ENCODE measurements around the gene EPHA4. TPM values are rescaled to one million over a fixed set of nuclear protein-coding genes. Genes with fewer than 3 reads are reported as not detected.
"Not testable (repeated sequence)": the region's sequence is repeated elsewhere in the genome, so short reads cannot be mapped to it uniquely, and the experiment has no call there.

Gene EPHA4
- total and polyA plus RNA-seq, 4 experiments from 2014 or later = 20.9 to 132 (median 79.9) TPM

- no peak overlapping the region for H3K27ac ChIP-seq (ENCODE audit: low read depth, low read length)
- ChIA-PET POLR2A (ENCODE audit: partially characterized antibody) (interaction anchor here (1.6 to 8.0 kb wide), 2 partner anchors 10 to 57 kb away, joined by 4 to 160 read pairs; partner anchors contain the start of gene EPHA4), CTCF (ENCODE audit: partially characterized antibody) (interaction anchor here (1.0 to 1.6 kb wide), 2 partner anchors 11 to 59 kb away, joined by 5 to 8 read pairs; no protein-coding TSS in a partner anchor)
- no peak for DNase-seq
- H3K4me1 ChIP-seq (ENCODE audit: insufficient read depth, low read length) = peaks cover 45% of the 10 kb centered on the region
- Mint-ChIP-seq H3K9me3 (no peaks in the 10 kb centered on the region), H3K4me3 (no peak overlapping the region), H3K36me3 (peaks cover 4 to 21% of the 10 kb centered on the region in 2 donors), H3K4me1 (peaks cover 27 to 38% (median 31%) of the 10 kb centered on the region in 4 donors), H3K27me3 (no peaks in the 10 kb centered on the region), H3K27ac (peak overlapping the region in 6 of 7 donors; percentile 10 to 88 (median 74))
- no peak overlapping the region for H3K4me3 ChIP-seq (ENCODE audit: low read length in 2 of 2)
- intact Hi-C loops (cut with micrococcal nuclease) = loop anchor here (5.0 kb wide), 2 partner anchors 92 to 913 kb away; no protein-coding TSS in a partner anchor
- H3K27me3 ChIP-seq (ENCODE audit: insufficient read depth, low read length) = no peaks in the 10 kb centered on the region
- no peaks in the 10 kb centered on the region for H3K9me3 ChIP-seq (ENCODE audit: control insufficient read depth in 1 of 2, low read length in 2 of 2)
- H3K36me3 ChIP-seq (ENCODE audit: insufficient read depth, low read length) = no peaks in the 10 kb centered on the region
Observed at GRCh38 chr2:221514305-221515040, 57.6 kb downstream of the EPHA4 start.

DNA sequence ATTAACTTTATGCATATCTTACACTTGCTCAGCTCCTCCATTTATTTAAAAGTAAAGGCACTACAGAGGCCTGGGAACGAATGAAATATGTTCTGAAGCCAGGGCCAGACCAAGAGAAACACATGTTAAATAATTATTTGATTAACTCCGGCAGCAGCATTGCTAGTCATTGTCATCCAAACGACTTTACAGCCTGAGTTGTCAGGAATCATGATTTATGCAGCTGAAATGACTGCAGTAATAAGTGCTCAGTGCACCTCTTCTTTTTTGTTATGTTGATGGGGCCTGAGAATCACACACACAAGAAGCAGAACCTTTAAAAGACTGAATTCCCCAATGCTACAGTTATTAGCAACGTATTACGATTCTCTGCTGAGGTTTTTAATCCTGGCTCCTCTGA is 58.9 kb downstream of the EPHA4 start:
- Histone ChIP-seq H3K9me3 (ENCODE audit: control insufficient read depth in 1 of 2, low read length in 2 of 2) (no peaks in the 10 kb centered on the region), H3K4me1 (ENCODE audit: insufficient read depth, low read length) (peaks cover 35% of the 10 kb centered on the region), H3K27me3 (ENCODE audit: insufficient read depth, low read length) (no peaks in the 10 kb centered on the region), H3K36me3 (ENCODE audit: insufficient read depth, low read length) (no peaks in the 10 kb centered on the region), H3K27ac (ENCODE audit: low read depth, low read length) (no peak overlapping the region), H3K4me3 (ENCODE audit: low read length in 2 of 2) (no peak overlapping the region)
- no peaks in the 10 kb centered on the region for H3K27me3 Mint-ChIP-seq
- CTCF ChIA-PET (ENCODE audit: partially characterized antibody) = interaction anchor here (1.6 kb wide), 1 partner anchor 9 kb away, joined by 8 read pairs; no protein-coding TSS in a partner anchor
- intact Hi-C loops (cut with micrococcal nuclease) = no loop called here
- no peaks in the 10 kb centered on the region for H3K9me3 Mint-ChIP-seq
- POLR2A ChIA-PET (ENCODE audit: partially characterized antibody) = interaction anchor here (1.0 to 1.4 kb wide), 2 partner anchors 13 to 59 kb away, joined by 3 to 8 read pairs; partner anchors contain the start of gene EPHA4
- H3K4me3 Mint-ChIP-seq = no peak overlapping the region
- DNase-seq = no peak
- H3K27ac Mint-ChIP-seq = peak overlapping the region in 4 of 7 donors; percentile 36 to 68 (median 54)
- H3K4me1 Mint-ChIP-seq = peaks cover 25 to 39% (median 28%) of the 10 kb centered on the region in 4 donors
- peaks cover 4 to 21% of the 10 kb centered on the region in 2 donors for H3K36me3 Mint-ChIP-seq

GRCh38 chr2:221511325-221511724 is 60.8 kb downstream of the EPHA4 start:
- CTCF ChIA-PET (ENCODE audit: partially characterized antibody) = interaction anchor here (3.3 kb wide), 1 partner anchor 11 kb away, joined by 12 read pairs; no protein-coding TSS in a partner anchor
- intact Hi-C loops (cut with micrococcal nuclease) = not testable (repeated sequence)

DNA sequence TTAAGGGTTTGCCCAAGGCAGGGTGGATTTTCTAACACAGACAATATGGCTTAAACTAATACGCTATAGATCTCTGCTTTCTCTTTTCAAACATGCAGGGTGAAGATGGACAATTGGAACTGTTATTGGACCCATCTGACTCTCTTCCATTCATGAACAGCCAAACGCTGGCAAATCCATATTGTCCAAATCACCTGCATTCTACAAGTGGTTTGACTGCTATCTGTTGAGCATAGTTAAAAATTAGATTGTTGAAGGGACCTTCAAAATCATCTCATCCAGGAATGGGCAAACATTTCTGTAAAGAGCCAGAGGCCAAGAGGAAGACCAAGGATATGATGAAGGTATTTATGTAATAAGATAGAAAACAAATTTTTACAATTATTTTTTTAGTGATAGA is 65.6 kb downstream of the EPHA4 start:
- Histone ChIP-seq H3K27me3 (ENCODE audit: insufficient read depth, low read length) (no peaks in the 10 kb centered on the region), H3K36me3 (ENCODE audit: insufficient read depth, low read length) (no peaks in the 10 kb centered on the region), H3K4me1 (ENCODE audit: insufficient read depth, low read length) (peaks cover 15% of the 10 kb centered on the region), H3K27ac (ENCODE audit: low read depth, low read length) (no peak overlapping the region), H3K4me3 (ENCODE audit: low read length in 2 of 2) (no peak overlapping the region), H3K9me3 (ENCODE audit: control insufficient read depth in 1 of 2, low read length in 2 of 2) (no peaks in the 10 kb centered on the region)
- ChIA-PET CTCF (ENCODE audit: partially characterized antibody) (no interaction called here), POLR2A (ENCODE audit: partially characterized antibody) (no interaction called here)
- no peaks in the 10 kb centered on the region for H3K27me3 Mint-ChIP-seq
- H3K36me3 Mint-ChIP-seq = peaks cover 0 to 16% of the 10 kb centered on the region in 2 donors
- no peaks in the 10 kb centered on the region for H3K9me3 Mint-ChIP-seq
- no peak overlapping the region for H3K4me3 Mint-ChIP-seq
- H3K4me1 Mint-ChIP-seq = peaks cover 30 to 55% (median 40%) of the 10 kb centered on the region in 4 donors
- no peak overlapping the region for H3K27ac Mint-ChIP-seq
- no peak for DNase-seq
- intact Hi-C loops (cut with micrococcal nuclease) = no loop called here

More at GRCh38 chr2:221511325-221511724, 60.8 kb downstream of the EPHA4 start:
- Mint-ChIP-seq H3K4me3 (peak overlapping the region in 1 of 8 donors; percentile 6), H3K27ac (peak overlapping the region in 3 of 7 donors; percentile 13 to 52 (median 32)), H3K4me1 (peaks cover 25 to 50% (median 31%) of the 10 kb centered on the region in 4 donors), H3K36me3 (peaks cover 4 to 21% of the 10 kb centered on the region in 2 donors)
- not testable (repeated sequence) for H3K27me3 Mint-ChIP-seq; H3K9me3 ChIP-seq (ENCODE audit: control insufficient read depth in 1 of 2, low read length in 2 of 2); H3K36me3 ChIP-seq (ENCODE audit: insufficient read depth, low read length); H3K27me3 ChIP-seq (ENCODE audit: insufficient read depth, low read length); DNase-seq; H3K27ac ChIP-seq (ENCODE audit: low read depth, low read length); H3K9me3 Mint-ChIP-seq; H3K4me3 ChIP-seq (ENCODE audit: low read length in 2 of 2)
- POLR2A ChIA-PET (ENCODE audit: partially characterized antibody) = interaction anchor here (1.1 to 1.4 kb wide), 2 partner anchors 18 to 20 kb away, joined by 3 read pairs; no protein-coding TSS in a partner anchor
- peaks cover 21% of the 10 kb centered on the region for H3K4me1 ChIP-seq (ENCODE audit: insufficient read depth, low read length)

DNA sequence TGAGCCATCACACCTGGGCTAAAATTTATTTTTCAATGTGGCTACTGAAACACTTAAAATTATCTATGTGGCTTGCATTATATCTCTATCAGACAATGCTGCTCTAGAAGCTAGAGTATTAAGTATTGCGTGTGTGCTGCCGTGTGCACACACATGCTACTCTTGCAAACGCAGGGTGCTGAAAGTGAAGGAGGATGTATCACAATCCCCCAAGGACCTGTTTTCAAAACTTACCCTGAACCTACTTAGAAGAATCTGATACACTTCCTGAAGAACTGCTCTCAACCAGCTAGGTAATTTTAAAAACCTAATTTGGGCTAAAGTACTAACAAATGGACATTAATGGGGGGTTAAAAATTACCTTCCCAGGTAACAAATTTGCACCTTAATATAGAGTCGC is 66.5 kb downstream of the EPHA4 start:
- Mint-ChIP-seq H3K4me3 (no peak overlapping the region), H3K27ac (no peak overlapping the region), H3K9me3 (no peaks in the 10 kb centered on the region), H3K36me3 (peaks cover 2 to 16% of the 10 kb centered on the region in 2 donors), H3K4me1 (peaks cover 23 to 55% (median 41%) of the 10 kb centered on the region in 4 donors), H3K27me3 (no peaks in the 10 kb centered on the region)
- Histone ChIP-seq H3K27me3 (ENCODE audit: insufficient read depth, low read length) (no peaks in the 10 kb centered on the region), H3K4me3 (ENCODE audit: low read length in 2 of 2) (no peak overlapping the region), H3K9me3 (ENCODE audit: control insufficient read depth in 1 of 2, low read length in 2 of 2) (no peaks in the 10 kb centered on the region), H3K36me3 (ENCODE audit: insufficient read depth, low read length) (no peaks in the 10 kb centered on the region), H3K27ac (ENCODE audit: low read depth, low read length) (no peak overlapping the region), H3K4me1 (ENCODE audit: insufficient read depth, low read length) (peaks cover 16% of the 10 kb centered on the region)
- CTCF ChIA-PET (ENCODE audit: partially characterized antibody) = interaction anchor here (1.7 kb wide), 1 partner anchor 26 kb away, joined by 4 read pairs; no protein-coding TSS in a partner anchor
- POLR2A ChIA-PET (ENCODE audit: partially characterized antibody) = interaction anchor here (1.0 to 1.5 kb wide), 3 partner anchors 10 to 30 kb away, joined by 3 to 9 read pairs (median 4); no protein-coding TSS in a partner anchor
- DNase-seq = no peak
- intact Hi-C loops (cut with micrococcal nuclease) = no loop called here

GRCh38 chr2:221504905-221505304 is 67.2 kb downstream of the EPHA4 start:
- ChIA-PET CTCF (ENCODE audit: partially characterized antibody) (interaction anchor here (1.1 to 2.9 kb wide), 3 partner anchors 8 to 26 kb away, joined by 4 to 8 read pairs (median 4); no protein-coding TSS in a partner anchor), POLR2A (ENCODE audit: partially characterized antibody) (interaction anchor here (0.9 to 2.7 kb wide), 5 partner anchors 10 to 25 kb away, joined by 3 to 20 read pairs (median 4); no protein-coding TSS in a partner anchor)
- H3K4me1 Mint-ChIP-seq = peaks cover 27 to 58% (median 45%) of the 10 kb centered on the region in 4 donors
- no peaks in the 10 kb centered on the region for H3K9me3 Mint-ChIP-seq
- H3K4me3 Mint-ChIP-seq = no peak overlapping the region
- no peaks in the 10 kb centered on the region for H3K36me3 ChIP-seq (ENCODE audit: insufficient read depth, low read length)
- no peak overlapping the region for H3K4me3 ChIP-seq (ENCODE audit: low read length in 2 of 2)
- H3K27ac Mint-ChIP-seq = peak overlapping the region in 1 of 7 donors; percentile 19
- H3K36me3 Mint-ChIP-seq = peaks cover 8 to 17% of the 10 kb centered on the region in 2 donors
- no peak overlapping the region for H3K27ac ChIP-seq (ENCODE audit: low read depth, low read length)
- H3K27me3 Mint-ChIP-seq = no peaks in the 10 kb centered on the region
- no peak for DNase-seq
- H3K9me3 ChIP-seq (ENCODE audit: control insufficient read depth in 1 of 2, low read length in 2 of 2) = no peaks in the 10 kb centered on the region
- peaks cover 22% of the 10 kb centered on the region for H3K4me1 ChIP-seq (ENCODE audit: insufficient read depth, low read length)
- no peaks in the 10 kb centered on the region for H3K27me3 ChIP-seq (ENCODE audit: insufficient read depth, low read length)
- intact Hi-C loops (cut with micrococcal nuclease) = no loop called here

GRCh38 chr2:221503965-221504364 is 68.1 kb downstream of the EPHA4 start:
- intact Hi-C loops (cut with micrococcal nuclease) = no loop called here
- CTCF ChIA-PET (ENCODE audit: partially characterized antibody) = interaction anchor here (0.8 to 2.9 kb wide), 4 partner anchors 9 to 27 kb away, joined by 3 to 8 read pairs (median 4); no protein-coding TSS in a partner anchor
- peaks cover 11 to 13% of the 10 kb centered on the region in 2 donors for H3K36me3 Mint-ChIP-seq

More at GRCh38 chr2:221503965-221504364, 68.1 kb downstream of the EPHA4 start:
- H3K27ac ChIP-seq (ENCODE audit: low read depth, low read length) = no peak overlapping the region
- H3K9me3 ChIP-seq (ENCODE audit: control insufficient read depth in 1 of 2, low read length in 2 of 2) = no peaks in the 10 kb centered on the region
- Mint-ChIP-seq H3K27ac (peak overlapping the region in 1 of 7 donors; percentile 70), H3K9me3 (no peaks in the 10 kb centered on the region), H3K4me1 (peaks cover 28 to 61% (median 46%) of the 10 kb centered on the region in 4 donors), H3K27me3 (no peaks in the 10 kb centered on the region), H3K4me3 (peak overlapping the region in 5 of 8 donors; percentile 0 to 40 (median 31))
- peaks cover 22% of the 10 kb centered on the region for H3K4me1 ChIP-seq (ENCODE audit: insufficient read depth, low read length)
- POLR2A ChIA-PET (ENCODE audit: partially characterized antibody) = interaction anchor here (0.9 to 2.7 kb wide), 4 partner anchors 11 to 26 kb away, joined by 4 to 20 read pairs (median 4); no protein-coding TSS in a partner anchor
- DNase-seq = no peak
- H3K36me3 ChIP-seq (ENCODE audit: insufficient read depth, low read length) = no peaks in the 10 kb centered on the region
- no peak overlapping the region for H3K4me3 ChIP-seq (ENCODE audit: low read length in 2 of 2)
- no peaks in the 10 kb centered on the region for H3K27me3 ChIP-seq (ENCODE audit: insufficient read depth, low read length)
